NCI-H774 (cell line): ENCODE measurements around the gene CCL5.

Experiments
- DNase-seq: peaks from one replicate; lab custom pipeline; 2025; lab: John Stamatoyannopoulos, UW

CCL5 gene

GRCh38 chr17:35879773-35880654, at the start of gene CCL5:
TSS of gene CCL5 (minus strand) at chr17:35880360.
- DNase-seq: no peak

GRCh38 chr17:35927714-35928113, 47.6 kb upstream of the CCL5 start:
- no peak for DNase-seq

- DNase-seq: no peak
Observed at GRCh38 chr17:35923609-35924114, 43.5 kb upstream of the CCL5 start.

GRCh38 chr17:35920229-35920628, 40.1 kb upstream of the CCL5 start:
- no peak for DNase-seq

GRCh38 chr17:35918665-35919064, 38.5 kb upstream of the CCL5 start:
- DNase-seq: no peak

GRCh38 chr17:35917519-35918213, 37.5 kb upstream of the CCL5 start:
- DNase-seq: no peak

- no peak for DNase-seq
Observed at GRCh38 chr17:35915153-35915964, 35.2 kb upstream of the CCL5 start.

GRCh38 chr17:35914354-35914753, 34.2 kb upstream of the CCL5 start:
- no peak for DNase-seq

- no peak for DNase-seq
Observed at GRCh38 chr17:35913609-35914008, 33.4 kb upstream of the CCL5 start.

- no peak for DNase-seq
Observed at GRCh38 chr17:35912942-35913341, 32.8 kb upstream of the CCL5 start.

- DNase-seq: no peak
Observed at GRCh38 chr17:35912339-35912912, 32.3 kb upstream of the CCL5 start.

- no peak for DNase-seq
Observed at GRCh38 chr17:35909408-35909807, 29.2 kb upstream of the CCL5 start.

GRCh38 chr17:35907691-35908090, 27.5 kb upstream of the CCL5 start:
- DNase-seq: no peak

GRCh38 chr17:35906926-35907637, 26.9 kb upstream of the CCL5 start:
- no peak for DNase-seq

GRCh38 chr17:35906191-35906925, 26.2 kb upstream of the CCL5 start:
- no peak for DNase-seq

- DNase-seq: no peak
Observed at GRCh38 chr17:35903451-35903850, 23.3 kb upstream of the CCL5 start.

GRCh38 chr17:35901631-35902175, 21.5 kb upstream of the CCL5 start:
- DNase-seq: no peak

GRCh38 chr17:35900708-35901480, 20.7 kb upstream of the CCL5 start:
- DNase-seq: no peak

GRCh38 chr17:35900280-35900679, 20.1 kb upstream of the CCL5 start:
- no peak for DNase-seq
